Smooth muscle cell (in vitro differentiated cells): ENCODE results near the gene ADARB2. TPM values are rescaled to one million over a fixed set of nuclear protein-coding genes. Genes with fewer than 3 reads are reported as not detected.

Source experiments
- DNase-seq: peaks from one replicate; lab custom pipeline; 2025; ENCODE audit not compliant: unreplicated experiment; lab: John Stamatoyannopoulos, UW
- H2AFZ ChIP-seq: fragments of 200-600 bp; sonication (generic); 2 replicates; pipeline ENCODE4 v1.6.0; 2016; ENCODE audit warnings: antibody characterized with exemption, low read depth, mild to moderate bottlenecking
- H3F3A ChIP-seq: fragments of 200-600 bp; sonication (generic); 2 replicates; pipeline ENCODE4 v1.6.0; 2017; ENCODE audit warnings: antibody characterized with exemption, low read depth
- H3K27ac ChIP-seq: fragments of 200-600 bp; sonication (generic); 2 replicates; pipeline ENCODE4 v1.5.1; 2016; ENCODE audit warnings: low read depth, mild to moderate bottlenecking
- H3K27me3 ChIP-seq: fragments of 200-600 bp; sonication (generic); 2 replicates; pipeline ENCODE4 v1.6.1; 2016; ENCODE audit warnings: low read depth, mild to moderate bottlenecking
- H3K36me3 ChIP-seq: fragments of 200-600 bp; sonication (generic); 2 replicates; pipeline ENCODE4 v1.5.1; 2016; ENCODE audit warnings: low read depth
- H3K4me1 ChIP-seq: fragments of 200-600 bp; sonication (generic); 2 replicates; pipeline ENCODE4 v1.5.1; 2016; ENCODE audit warnings: low read depth
- H3K4me2 ChIP-seq: fragments of 200-600 bp; sonication (generic); 2 replicates; pipeline ENCODE4 v1.6.0; 2016; ENCODE audit warnings: mild to moderate bottlenecking
- H3K4me3 ChIP-seq: fragments of 200-600 bp; sonication (generic); 2 replicates; pipeline ENCODE4 v1.5.1; 2016; ENCODE audit warnings: mild to moderate bottlenecking
- H3K79me2 ChIP-seq: fragments of 200-600 bp; sonication (generic); 2 replicates; pipeline ENCODE4 v1.6.0; 2016; ENCODE audit warnings: low read depth, mild to moderate bottlenecking
- H3K9ac ChIP-seq: fragments of 200-600 bp; sonication (generic); 2 replicates; pipeline ENCODE4 v1.6.0; 2016; ENCODE audit warnings: low read depth
- H3K9me3 ChIP-seq: fragments of 200-600 bp; sonication (generic); replicated peaks from 2 replicates; pipeline ENCODE4 v1.5.1; 2016; ENCODE audit warnings: low read depth
- H4K20me1 ChIP-seq: fragments of 200-600 bp; sonication (generic); 2 replicates; pipeline ENCODE4 v1.6.0; 2016; ENCODE audit warnings: low read depth
- CTCF ChIP-seq: fragments of 200-600 bp; sonication (generic); IDR thresholded peaks from 2 replicates; pipeline ENCODE4 v1.5.1; 2017; ENCODE audit warnings: borderline replicate concordance, mild to moderate bottlenecking, antibody characterized with exemption; ENCODE audit not compliant: insufficient read depth, poor library complexity, severe bottlenecking
- WGBS: methylation state at CpG from one replicate; pipeline ENCODE4 v1.1.7; 2016; ENCODE audit warnings: low lambda C conversion rate; 5-methylcytosine and 5-hydroxymethylcytosine counted together
- polyA plus RNA-seq: library from polyadenylated mRNA; unstranded; fragments of >200 nt; fragmentation: Nextera tagmentation; extraction: Ambion mirVana; gene quantifications from 2 replicates; pipeline ENCODE4 v1.2.1, GENCODE V29; 2016
- total RNA-seq: library from RNA; depleted of rRNA; stranded (reverse); fragments of >200 nt; gene quantifications from 2 replicates; pipeline ENCODE4 v1.2.3, GENCODE V29; 2014

ADARB2 gene
- total and polyA plus RNA-seq, 2 experiments from 2014 or later = 0.13 to 0.39 TPM

DNA sequence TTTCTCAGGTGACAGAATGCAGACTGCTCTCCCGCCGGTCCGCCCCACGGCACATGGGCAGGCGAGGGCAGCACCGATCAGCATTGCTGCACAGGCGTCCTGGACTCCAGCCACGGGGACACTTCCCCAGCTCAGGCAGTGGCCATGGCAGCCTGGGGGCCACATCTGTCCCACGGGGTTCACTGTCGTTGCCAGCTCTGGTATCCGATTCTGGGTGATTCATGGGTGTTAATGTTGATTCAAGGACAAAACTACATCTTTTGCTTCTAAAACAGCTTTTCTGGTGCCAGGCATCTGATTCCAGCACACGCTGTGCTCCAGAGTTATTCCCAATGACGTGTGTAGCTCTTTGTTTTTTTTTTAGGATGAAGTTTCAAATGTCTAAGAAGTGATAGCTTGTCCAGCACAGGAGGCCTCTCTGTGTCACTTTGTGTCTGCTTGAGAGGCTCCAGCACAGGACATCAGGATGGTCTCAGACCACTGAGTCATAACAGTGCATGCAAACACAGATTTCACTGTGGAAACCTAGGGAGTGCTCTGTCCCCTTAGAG is 463.1 kb downstream of the ADARB2 start:
- Histone ChIP-seq H3K27ac (no peak overlapping the region), H3K36me3 (no peaks in the 10 kb centered on the region), H3K4me1 (no peaks in the 10 kb centered on the region), H4K20me1 (no peaks in the 10 kb centered on the region), H3K79me2 (no peaks in the 10 kb centered on the region), H2AFZ (no peak overlapping the region), H3K4me2 (no peak overlapping the region), H3K27me3 (no peaks in the 10 kb centered on the region), H3K4me3 (no peak overlapping the region), H3K9ac (no peak overlapping the region), H3K9me3 (no peaks in the 10 kb centered on the region), H3F3A (no peaks in the 10 kb centered on the region)
- no peak for TF ChIP-seq CTCF
- no peak for DNase-seq
- 83% methylated on average over 13 of the region's 13 CpGs for WGBS

DNA sequence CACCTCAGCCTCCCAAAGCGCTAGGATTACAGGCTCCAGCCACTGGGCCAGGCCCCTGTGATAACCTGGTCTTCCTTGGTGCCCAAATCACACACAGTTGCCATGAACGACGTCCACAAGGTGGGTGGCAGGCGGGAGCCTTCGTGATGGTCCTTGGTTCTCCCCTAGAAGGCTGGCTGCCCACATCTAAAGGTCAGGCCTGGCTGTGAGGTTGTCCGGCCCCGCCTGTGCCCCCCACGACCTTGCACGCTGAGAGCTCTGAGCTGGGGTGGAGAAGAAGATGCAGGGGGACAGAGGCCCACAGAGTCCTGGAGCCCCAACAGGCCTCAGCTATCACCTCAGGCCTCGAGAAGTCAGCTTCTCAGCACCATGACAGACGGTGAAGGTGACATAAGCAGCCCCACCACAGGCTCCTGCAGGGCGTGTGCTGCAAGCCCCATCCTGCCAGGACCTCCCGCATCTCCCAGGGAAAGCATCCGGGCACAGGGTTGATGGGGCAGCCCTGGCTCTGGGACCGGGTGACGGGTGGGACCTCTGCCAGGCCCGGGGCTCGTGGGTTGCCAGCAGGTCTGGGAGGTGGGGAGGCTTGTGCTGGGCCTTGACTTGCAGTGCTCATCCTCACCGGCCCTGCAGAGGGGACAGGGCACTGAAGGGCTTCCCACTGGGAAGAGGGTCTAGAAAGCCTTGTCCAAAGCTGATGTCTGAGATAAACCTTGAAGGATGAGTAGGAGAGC is 463.8 kb downstream of the ADARB2 start:
- Histone ChIP-seq H3K27ac (no peak overlapping the region), H3K4me2 (no peak overlapping the region), H3F3A (no peaks in the 10 kb centered on the region), H3K79me2 (no peaks in the 10 kb centered on the region), H3K4me1 (no peaks in the 10 kb centered on the region), H4K20me1 (no peaks in the 10 kb centered on the region), H3K9me3 (no peaks in the 10 kb centered on the region), H2AFZ (no peak overlapping the region), H3K36me3 (no peaks in the 10 kb centered on the region), H3K27me3 (no peaks in the 10 kb centered on the region), H3K4me3 (no peak overlapping the region), H3K9ac (no peak overlapping the region)
- no peak for TF ChIP-seq CTCF
- no peak for DNase-seq
- 94% methylated on average over 19 of the region's 19 CpGs for WGBS

DNA sequence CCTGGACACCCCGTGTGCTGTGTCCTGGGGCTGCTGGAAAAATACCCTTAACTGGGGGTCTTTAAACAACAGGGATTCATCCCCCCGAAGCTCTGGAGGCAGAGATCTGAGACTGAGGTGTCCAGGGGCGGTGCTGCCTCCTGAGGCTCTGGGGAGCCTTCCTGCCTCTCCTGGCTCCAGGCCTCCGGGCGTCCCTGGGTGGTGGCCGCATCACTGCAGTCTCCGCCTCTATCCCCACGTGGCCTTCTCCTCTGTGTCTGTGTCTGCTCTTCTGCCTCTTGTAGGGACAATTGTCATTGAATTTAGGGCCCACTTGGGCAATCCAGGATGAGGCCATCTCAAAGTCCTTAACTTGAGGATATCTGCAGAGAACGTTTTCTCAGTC is 464.6 kb downstream of the ADARB2 start:
- Histone ChIP-seq H3K36me3 (no peaks in the 10 kb centered on the region), H3K27me3 (no peaks in the 10 kb centered on the region), H3K4me2 (no peak overlapping the region), H3K9me3 (no peaks in the 10 kb centered on the region), H3K4me3 (no peak overlapping the region), H3F3A (no peaks in the 10 kb centered on the region), H3K9ac (no peak overlapping the region), H3K27ac (no peak overlapping the region), H2AFZ (no peak overlapping the region), H3K4me1 (no peaks in the 10 kb centered on the region), H4K20me1 (no peaks in the 10 kb centered on the region), H3K79me2 (no peaks in the 10 kb centered on the region)
- no peak for DNase-seq
- TF ChIP-seq CTCF = no peak
- WGBS = 85% methylated on average over 9 of the region's 9 CpGs
